Lung (tissue), 12 donors: Measurements from ENCODE around the gene GGPS1. TPM values are rescaled to one million over a fixed set of nuclear protein-coding genes. Genes with fewer than 3 reads are reported as not detected.

Source experiments
- ATAC-seq: fragments of 200-7000 bp; cut with Tn5 transposase; one replicate; pipeline ENCODE4 v1.9.1; 2020; ENCODE audit warnings: moderate number of reproducible peaks; ENCODE audit not compliant: insufficient read depth, low FRiP score
- DNase-seq, 3 donors: peaks; one replicate each; pipeline ENCODE4 v3.0.0-alpha.2; 2013 to 2017
- H3K27ac ChIP-seq, 2 donors: one replicate each; pipeline ENCODE4 v1.5.1; 2013; ENCODE audit warnings: mild to moderate bottlenecking in 2 of 2, moderate library complexity in 2 of 2, control low read depth in 1 of 2, inconsistent platforms in 1 of 2, low read depth in 1 of 2, low read length in 1 of 2
- H3K27me3 ChIP-seq, 3 donors: one replicate each; pipeline ENCODE4 v1.5.1; 2013; ENCODE audit warnings: low read length in 2 of 3; ENCODE audit not compliant: control insufficient read depth in 3 of 3, insufficient read depth in 3 of 3
- H3K36me3 ChIP-seq, 4 donors: one replicate each; pipeline ENCODE4 v1.5.1; 2013; ENCODE audit warnings: low read length in 4 of 4, mild to moderate bottlenecking in 1 of 4, moderate library complexity in 1 of 4; ENCODE audit not compliant: control insufficient read depth in 4 of 4, insufficient read depth in 4 of 4
- H3K4me1 ChIP-seq, 5 donors: one replicate each; pipeline ENCODE4 v1.5.1; 2013; ENCODE audit warnings: low read length in 5 of 5, mild to moderate bottlenecking in 2 of 5, moderate library complexity in 1 of 5; ENCODE audit not compliant: control insufficient read depth in 5 of 5, insufficient read depth in 5 of 5
- H3K4me3 ChIP-seq: one replicate; pipeline ENCODE4 v1.5.1; 2013; ENCODE audit warnings: mild to moderate bottlenecking, control low read depth, moderate library complexity
- H3K9ac ChIP-seq, 2 donors: one replicate each; pipeline ENCODE4 v1.5.1; 2013; ENCODE audit warnings: low read length in 2 of 2, control low read depth in 1 of 2; ENCODE audit not compliant: insufficient read depth in 1 of 2
- H3K9me3 ChIP-seq, 4 donors: one replicate each; pipeline ENCODE4 v1.5.1; 2013; ENCODE audit warnings: low read length in 3 of 4, mild to moderate bottlenecking in 1 of 4, moderate library complexity in 1 of 4; ENCODE audit not compliant: control insufficient read depth in 4 of 4, insufficient read depth in 3 of 4
- CTCF ChIP-seq: IDR thresholded peaks from 2 replicates; pipeline ENCODE4 v1.5.1; 2012; ENCODE audit warnings: mild to moderate bottlenecking; ENCODE audit errors: control extremely low read depth, extremely low read depth
- WGBS, 2 donors: extraction: QIAGEN DNeasy Blood & Tissue Kit; methylation state at CpG; one replicate each; pipeline ENCODE4 v1.1.7; 2013; 5-methylcytosine and 5-hydroxymethylcytosine counted together
- polyA plus RNA-seq, 2 donors: library from polyadenylated mRNA; stranded (reverse); fragments of 200-250 nt; gene quantifications; one replicate each; pipeline ENCODE4 v1.2.1, GENCODE V29; 2013
- total RNA-seq, 2 donors: library from RNA; depleted of rRNA in 1 of 2; stranded (reverse); fragments of >200 nt in 1 of 2; gene quantifications; one replicate each; pipeline ENCODE4 v1.2.1, GENCODE V29; 2014 to 2021
- donor health status: control.
- donor health status: control.
- donor health status: Bipolar disorder and iron deficiency.
- donor health status: healthy.
- donor health status: DM: yes; HTN: yes; CAD: no.

GGPS1 gene
- total and polyA plus RNA-seq, 4 donors, result 16.3 to 34.0 (median 26.3) TPM

GRCh38 chr1:235367000-235367908, 38.9 kb downstream of the GGPS1 start, which contains the start of gene TBCE:
TSS of gene TBCE (plus strand) at chr1:235367427. CDS start at chr1:235380050, 12,623 bp downstream.
- Histone ChIP-seq H3K27me3 (no peaks in the 10 kb centered on the region), H3K4me1 (peaks cover 0 to 2% (median 0%) of the 10 kb centered on the region in 5 donors), H3K27ac (peak within 1 kb of the TSS; percentile 65 to 80), H3K4me3 (peak within 1 kb of the TSS; percentile 49), H3K9ac (peak within 1 kb of the TSS; percentile 73 to 91), H3K9me3 (no peaks in the 10 kb centered on the region), H3K36me3 (peaks cover 0 to 3% (median 0%) of the 10 kb centered on the region in 4 donors)
- WGBS, 2 donors, result 0% methylated on average over 38 of the region's 38 CpGs
- TF ChIP-seq CTCF, result no peak
- ATAC-seq, result peak; percentile 100
- peak; percentile 97 to 99 (median 98) for DNase-seq

- Histone ChIP-seq H3K4me1 (peaks cover 0 to 2% (median 0%) of the 10 kb centered on the region in 5 donors), H3K36me3 (peaks cover 0 to 3% (median 0%) of the 10 kb centered on the region in 4 donors), H3K27me3 (no peaks in the 10 kb centered on the region), H3K27ac (no peak overlapping the region), H3K9ac (no peak overlapping the region), H3K4me3 (no peak overlapping the region), H3K9me3 (no peaks in the 10 kb centered on the region)
- ATAC-seq (no peak), DNase-seq (no peak)
- no peak for TF ChIP-seq CTCF
- 80 to 85% methylated on average over 5 of the region's 5 CpGs for WGBS, 2 donors
Measured at GRCh38 chr1:235368428-235368827, 40.1 kb downstream of the GGPS1 start.

GRCh38 chr1:235369802-235370201, 41.4 kb downstream of the GGPS1 start:
- Histone ChIP-seq H3K36me3 (peaks cover 0 to 3% (median 0%) of the 10 kb centered on the region in 4 donors), H3K9ac (no peak overlapping the region), H3K4me1 (peaks cover 0 to 2% (median 0%) of the 10 kb centered on the region in 5 donors), H3K27me3 (no peaks in the 10 kb centered on the region), H3K4me3 (no peak overlapping the region), H3K27ac (no peak overlapping the region), H3K9me3 (no peaks in the 10 kb centered on the region)
- no peak for ATAC-seq
- DNase-seq, result no peak
- no peak for TF ChIP-seq CTCF
- 93 to 96% methylated on average over 5 of the region's 5 CpGs for WGBS, 2 donors
